Endothelial cell of umbilical vein (primary cell): Measurements from ENCODE around the gene KIF25. TPM values are rescaled to one million over a fixed set of nuclear protein-coding genes. Genes with fewer than 3 reads are reported as not detected.

Experiments
- BruUV-seq: library from RNA; stranded (reverse); fragments of 400-500 nt; replicated peaks from 2 replicates; lab custom pipeline; 2021; lab: Mats Ljungman, UMichigan
- CTCF ChIA-PET: fragments of 300-600, 350-600 bp; sonication (Branson Sonifier 250); formaldehyde crosslinking; loops from one replicate; lab custom pipeline; 2021; ENCODE audit warnings: antibody characterized with exemption, inconsistent platforms; lab: Charles Lee
- POLR2A ChIA-PET: fragments of 300-600, 350-600 bp; sonication (Branson Sonifier 250); formaldehyde crosslinking; loops from one replicate; lab custom pipeline; 2021; ENCODE audit warnings: antibody characterized with exemption, inconsistent platforms; lab: Charles Lee
- DNase-seq: peaks from one replicate; pipeline ENCODE4 v3.0.0-alpha.2; 2011; ENCODE audit warnings: low read depth, low spot score
- FAIRE-seq: peaks from 2 replicates; lab custom pipeline; 2011; peaks lifted over from hg19 to GRCh38; lab: Jason Lieb, UNC
- H2AFZ ChIP-seq: 2 replicates; pipeline ENCODE4 v1.6.0; 2012; ENCODE audit warnings: low read depth, low read length, control low read depth, inconsistent platforms
- H3K27ac ChIP-seq: 2 replicates; pipeline ENCODE4 v1.5.1; 2011; ENCODE audit warnings: low read depth, mild to moderate bottlenecking, control low read depth, low read length, moderate library complexity; ENCODE audit not compliant: insufficient read depth
- H3K27me3 ChIP-seq, 2 experiments: 2 replicates each; pipeline versions ENCODE4 v1.6.0 to v1.6.1; 2011; ENCODE audit warnings: low read length in 2 of 2, mixed read lengths in 1 of 2; ENCODE audit not compliant: control insufficient read depth in 2 of 2, insufficient read depth in 2 of 2
- H3K36me3 ChIP-seq, 2 experiments: 2 replicates in 1 of 2; 3 replicates in 1 of 2; pipeline ENCODE4 v1.5.1; 2011; ENCODE audit warnings: low read length in 2 of 2, mild to moderate bottlenecking in 1 of 2, moderate library complexity in 1 of 2; ENCODE audit not compliant: control insufficient read depth in 2 of 2, insufficient read depth in 2 of 2; ENCODE audit errors: extremely low read depth in 1 of 2
- H3K4me1 ChIP-seq: 3 replicates; pipeline ENCODE4 v1.5.1; 2011; ENCODE audit warnings: mild to moderate bottlenecking, low read length; ENCODE audit not compliant: control insufficient read depth, insufficient read depth; ENCODE audit errors: extremely low read depth
- H3K4me2 ChIP-seq: 2 replicates; pipeline ENCODE4 v1.6.1; 2011; ENCODE audit warnings: low read length, control low read depth, mixed read lengths; ENCODE audit not compliant: insufficient read depth
- H3K4me3 ChIP-seq, 3 experiments: fragments of 200-600 bp in 1 of 3; sonication (generic), shearing (Covaris generic) in 1 of 3; replicated peaks in 1 of 3; 2 replicates each; pipeline ENCODE4 v1.5.1; 2011 to 2016; ENCODE audit warnings: control low read depth in 3 of 3, low read length in 3 of 3, mild to moderate bottlenecking in 2 of 3, inconsistent platforms in 1 of 3, low read depth in 1 of 3, moderate library complexity in 1 of 3; ENCODE audit not compliant: insufficient read depth in 1 of 3
- H3K79me2 ChIP-seq: 2 replicates; pipeline ENCODE4 v1.6.0; 2012; ENCODE audit warnings: low read length, inconsistent platforms; ENCODE audit not compliant: control insufficient read depth, insufficient read depth
- H3K9ac ChIP-seq: replicated peaks from 2 replicates; pipeline ENCODE3; 2011; ENCODE audit warnings: low read length, control low read depth; ENCODE audit not compliant: insufficient read depth; ENCODE audit errors: extremely low read depth
- H3K9me1 ChIP-seq: replicated peaks from 3 replicates; pipeline ENCODE4 v1.6.0; 2011; ENCODE audit warnings: mild to moderate bottlenecking, low read length; ENCODE audit not compliant: control insufficient read depth, insufficient read depth; ENCODE audit errors: extremely low read depth
- H3K9me3 ChIP-seq: replicated peaks from 2 replicates; pipeline ENCODE4 v1.5.1; 2012; ENCODE audit warnings: low read length, inconsistent platforms; ENCODE audit not compliant: control insufficient read depth, insufficient read depth
- H4K20me1 ChIP-seq: replicated peaks from 2 replicates; pipeline ENCODE3; 2011; ENCODE audit warnings: mild to moderate bottlenecking, low read length; ENCODE audit not compliant: control insufficient read depth, insufficient read depth; ENCODE audit errors: extremely low read depth
- CTCF ChIP-seq, 2 donors: IDR thresholded peaks; 1 replicate in 1 of 2; 2 replicates in 1 of 2; pipeline ENCODE4 v1.5.1; 2011; ENCODE audit warnings: low read length in 2 of 2, mild to moderate bottlenecking in 2 of 2, moderate library complexity in 2 of 2, control low read depth in 1 of 2, inconsistent platforms in 1 of 2, low read depth in 1 of 2; ENCODE audit not compliant: insufficient read depth in 1 of 2; ENCODE audit errors: extremely low read depth in 1 of 2
- EZH2 ChIP-seq: IDR thresholded peaks from 2 replicates; pipeline ENCODE4 v1.6.1; 2012; ENCODE audit warnings: borderline replicate concordance, low read depth, mild to moderate bottlenecking, moderate library complexity, low read length, inconsistent platforms; ENCODE audit not compliant: severe bottlenecking
- FOS ChIP-seq: IDR thresholded peaks from 2 replicates; pipeline ENCODE4 v1.6.1; 2011; ENCODE audit warnings: mild to moderate bottlenecking, low read length, moderate library complexity, borderline replicate concordance; ENCODE audit not compliant: insufficient read depth
- GATA2 ChIP-seq: IDR thresholded peaks from 2 replicates; pipeline ENCODE4 v1.7.0; 2011; ENCODE audit warnings: low read depth, mild to moderate bottlenecking, moderate library complexity, mixed read lengths, low read length; ENCODE audit not compliant: insufficient read length, insufficient read depth
- JUN ChIP-seq: IDR thresholded peaks from 2 replicates; pipeline ENCODE4 v1.6.1; 2011; ENCODE audit warnings: borderline replicate concordance, low read depth; ENCODE audit not compliant: insufficient read length, insufficient read depth
- MAX ChIP-seq: IDR thresholded peaks from 2 replicates; pipeline ENCODE4 v1.6.1; 2011; ENCODE audit not compliant: insufficient read depth, insufficient read length
- MYC ChIP-seq: IDR thresholded peaks from one replicate; pipeline ENCODE4 v1.6.1; 2011; ENCODE audit warnings: mild to moderate bottlenecking, low read depth, low read length
- POLR2A ChIP-seq: IDR thresholded peaks from 2 replicates; pipeline ENCODE4 v1.6.1; 2012; ENCODE audit warnings: low read depth, mild to moderate bottlenecking, control low read depth, low read length
- POLR2AphosphoS5 ChIP-seq: IDR thresholded peaks from 2 replicates; pipeline ENCODE4 v1.6.1; 2012; ENCODE audit warnings: low read depth, mild to moderate bottlenecking, control low read depth, low read length, moderate library complexity; ENCODE audit not compliant: insufficient read depth
- dilution Hi-C: fragments of 300-500 bp; cut with MboI; formaldehyde crosslinking; loops from one replicate; pipeline ENCODE4 v1.15.0; 2019; ENCODE audit warnings: low sequenced_read_pairs; ENCODE audit not compliant: extremely low pct_ligation_motif_present
- intact Hi-C: fragments of 100-400 bp; cut with micrococcal nuclease; formaldehyde crosslinking; loops from one replicate; pipeline ENCODE4 v1.10.0; 2022
- polyA plus RNA-seq, 4 experiments: library from polyadenylated mRNA; depleted of rRNA in 3 of 4; stranded (reverse) in 3 of 4; unstranded in 1 of 4; fragments of >200 nt; gene quantifications; 2 replicates each; pipeline versions ENCODE4 v1.2.1 to v1.2.3, GENCODE V29; 2011 to 2012; ENCODE audit warnings: missing spikeins in 1 of 4
- total RNA-seq: library from RNA; stranded (reverse); gene quantifications from 2 replicates; pipeline ENCODE4 v1.2.3, GENCODE V29; 2021

KIF25 gene
- total and polyA plus RNA-seq, 2 donors (not counting 3 experiments of a cell fraction or from before 2014, with no cell fraction given): not detected

GRCh38 chr6:167988945-167989841 is 8.3 kb upstream of the KIF25 start:
- Histone ChIP-seq H3K9me1 (no peaks in the 10 kb centered on the region), H3K36me3 (no peaks in the 10 kb centered on the region), H3K79me2 (no peaks in the 10 kb centered on the region), H4K20me1 (no peaks in the 10 kb centered on the region), H2AFZ (no peak overlapping the region), H3K27ac (no peak overlapping the region), H3K27me3 (no peaks in the 10 kb centered on the region), H3K4me1 (peaks cover 13% of the 10 kb centered on the region), H3K4me3 (no peak overlapping the region), H3K9ac (no peak overlapping the region), H3K4me2 (no peak overlapping the region), H3K9me3 (no peaks in the 10 kb centered on the region)
- POLR2A ChIA-PET: no interaction called here
- dilution Hi-C loops: no loop called here
- no TSS peak for BruUV-seq
- intact Hi-C loops: no loop called here
- no peak for TF ChIP-seq POLR2A
- TF ChIP-seq FOS: no peak
- TF ChIP-seq MAX: no peak
- TF ChIP-seq GATA2: no peak
- TF ChIP-seq POLR2AphosphoS5: no peak
- no peak for TF ChIP-seq CTCF (IDR thresholded peaks at IDR 0.05; ENCODE audit: extremely low read depth in 1 of 2, insufficient read depth in 1 of 2, low read depth in 1 of 2, low read length in 2 of 2)
- no peak for TF ChIP-seq JUN
- no peak for TF ChIP-seq MYC
- TF ChIP-seq EZH2: no peak
- CTCF ChIA-PET: interaction anchor here (1.3 kb wide), 1 partner anchor 8 kb away, joined by 3 read pairs; no protein-coding TSS in a partner anchor
- no peak for DNase-seq
- FAIRE-seq: no peak
